HepG2 (cell line): ENCODE data around the gene KRT14. TPM values are rescaled to one million over a fixed set of nuclear protein-coding genes. Genes with fewer than 3 reads are reported as not detected.

Experiments used
- ATAC-seq: fragments of 200-7000 bp; cut with Tn5 transposase; 3 replicates; pipeline ENCODE4 v1.9.1; 2020; ENCODE audit warnings: mild to moderate bottlenecking, moderate library complexity
- BruUV-seq: library from RNA; stranded (reverse); fragments of 400-500 nt; replicated peaks from 2 replicates; lab custom pipeline; 2021; lab: Mats Ljungman, UMichigan
- CTCF ChIA-PET: fragments of 300-600 bp; formaldehyde crosslinking; extraction: SDS; loops from one replicate; lab custom pipeline; 2021; ENCODE audit warnings: low total read pairs, inconsistent platforms, low intra/inter-chr PET ratio; lab: Yijun Ruan, JAX
- POLR2A ChIA-PET: fragments of 350-600 bp; sonication (Branson Sonifier 250); formaldehyde crosslinking; loops from one replicate; lab custom pipeline; 2020; ENCODE audit warnings: antibody characterized with exemption, inconsistent platforms; lab: Yijun Ruan, JAX
- DNase-seq: peaks from one replicate; pipeline ENCODE4 v3.0.0-alpha.2; 2015; ENCODE audit warnings: low spot score
- FAIRE-seq: peaks from 3 replicates; lab custom pipeline; 2011; peaks lifted over from hg19 to GRCh38; lab: Jason Lieb, UNC
- H2AFZ ChIP-seq: one replicate; pipeline ENCODE4 v1.6.1; 2011; ENCODE audit warnings: low read length, inconsistent platforms
- H3K27ac ChIP-seq: fragments of 300-600 bp; 3 replicates; pipeline ENCODE4 v1.8.0; 2011; ENCODE audit warnings: mixed run types, mild to moderate bottlenecking, mixed read lengths, low read length, inconsistent platforms; ENCODE audit not compliant: insufficient read depth; ENCODE audit errors: extremely low read length
- H3K27me3 ChIP-seq, 2 experiments: fragments of 200-600 bp in 1 of 2; 2 replicates in 1 of 2; 3 replicates in 1 of 2; pipeline versions ENCODE4 v1.6.0 to v1.8.0; 2011; ENCODE audit warnings: low read length in 2 of 2, mild to moderate bottlenecking in 2 of 2, moderate library complexity in 2 of 2, inconsistent platforms in 1 of 2; ENCODE audit not compliant: insufficient read depth in 2 of 2, control insufficient read depth in 1 of 2
- H3K36me3 ChIP-seq, 2 experiments: fragments of 200-600 bp in 1 of 2; replicated peaks in 1 of 2; 2 replicates in 1 of 2; 3 replicates in 1 of 2; pipeline versions ENCODE4 v1.5.1 to v1.8.0; 2011; ENCODE audit warnings: low read length in 2 of 2, inconsistent platforms in 1 of 2; ENCODE audit not compliant: insufficient read depth in 2 of 2, control insufficient read depth in 1 of 2
- H3K4me1 ChIP-seq: 2 replicates; pipeline ENCODE4 v1.5.1; 2012; ENCODE audit warnings: low read length, inconsistent platforms; ENCODE audit not compliant: insufficient read depth
- H3K4me2 ChIP-seq: 2 replicates; pipeline ENCODE4 v1.6.0; 2011; ENCODE audit warnings: low read depth, low read length, inconsistent platforms
- H3K4me3 ChIP-seq, 3 experiments: fragments of 200-600 bp in 1 of 3; sonication (generic), shearing (Covaris generic) in 1 of 3; replicated peaks in 1 of 3; 2 replicates each; pipeline ENCODE4 v1.5.1; 2011 to 2016; ENCODE audit warnings: low read length in 3 of 3, inconsistent platforms in 2 of 3, low read depth in 2 of 3, mild to moderate bottlenecking in 2 of 3, control low read depth in 1 of 3, mixed read lengths in 1 of 3; ENCODE audit not compliant: insufficient read depth in 1 of 3
- H3K79me2 ChIP-seq: one replicate; pipeline ENCODE4 v1.6.1; 2011; ENCODE audit warnings: low read length, inconsistent platforms; ENCODE audit not compliant: insufficient read depth
- H3K9ac ChIP-seq: 2 replicates; pipeline ENCODE4 v1.6.0; 2011; ENCODE audit warnings: mild to moderate bottlenecking, low read depth, low read length, inconsistent platforms; ENCODE audit not compliant: insufficient read depth
- H3K9me3 ChIP-seq: 2 replicates; pipeline ENCODE4 v1.5.1; 2012; ENCODE audit warnings: mild to moderate bottlenecking, low read length
- H4K20me1 ChIP-seq: 2 replicates; pipeline ENCODE4 v1.6.0; 2011; ENCODE audit warnings: inconsistent platforms, mild to moderate bottlenecking, low read length, moderate library complexity; ENCODE audit not compliant: insufficient read depth
- FUBP1 ChIP-seq: sonication (generic); formaldehyde crosslinking; IDR thresholded peaks from 2 replicates; pipeline ENCODE4 v1.5.1; 2020; ENCODE audit warnings: missing genetic modification reagents, mild to moderate bottlenecking, borderline replicate concordance
- KLF9 ChIP-seq: IDR thresholded peaks from 2 replicates; pipeline ENCODE4 v1.6.1; 2016; ENCODE audit warnings: low read depth
- NR2F6 ChIP-seq, 2 experiments: IDR thresholded peaks; 2 replicates each; pipeline ENCODE4 v1.6.1; 2016; ENCODE audit warnings: antibody characterized with exemption in 1 of 2, mild to moderate bottlenecking in 1 of 2
- SMAD3 ChIP-seq: sonication (generic); formaldehyde crosslinking; IDR thresholded peaks from 2 replicates; pipeline ENCODE4 v1.4.0; 2020; ENCODE audit warnings: missing genetic modification reagents
- U2AF2 ChIP-seq: fragments of 200-400 bp; formaldehyde crosslinking; IDR thresholded peaks from 2 replicates; pipeline ENCODE4 v1.6.1; 2017; ENCODE audit warnings: low read depth, mild to moderate bottlenecking, low read length
- ZKSCAN1 ChIP-seq: fragments of 150-350 bp; IDR thresholded peaks from 2 replicates; pipeline ENCODE4 v1.6.1; 2014; ENCODE audit warnings: low read length
- WGBS: methylation state at CpG from one replicate; pipeline ENCODE4 v1.1.6; 2017; ENCODE audit warnings: low lambda C conversion rate; 5-methylcytosine and 5-hydroxymethylcytosine counted together
- in situ Hi-C: cut with HindIII; loops from 2 replicates; pipeline ENCODE4 v1.10.0; 2017; ENCODE audit warnings: low pct_unique_long_range_greater_than_20kb; ENCODE audit not compliant: extremely low pct_ligation_motif_present
- intact Hi-C: fragments of 100-400 bp; cut with micrococcal nuclease; formaldehyde crosslinking; loops from one replicate; pipeline ENCODE4 v1.10.0; 2022; ENCODE audit not compliant: unreplicated experiment
- polyA plus RNA-seq, 8 experiments: library from polyadenylated mRNA; depleted of rRNA in 3 of 8; stranded (reverse) in 7 of 8; unstranded in 1 of 8; fragments of >200 nt; fragmentation: Illumina TruSeq in 4 of 8; extraction: Trizol in 4 of 8; gene quantifications; 2 replicates each; pipeline versions ENCODE4 v1.2.1 to v1.2.3, GENCODE V29; 2011 to 2016; ENCODE audit warnings: low read depth in 4 of 8, missing spikeins in 1 of 8, mixed read lengths in 1 of 8; ENCODE audit not compliant: insufficient read depth in 1 of 8
- total RNA-seq, 5 experiments: library from RNA; depleted of rRNA; stranded (reverse); fragments of >200 nt; fragmentation: Illumina TruSeq; extraction: Trizol; gene quantifications; 2 replicates each; pipeline ENCODE4 v1.2.3, GENCODE V29; 2016; ENCODE audit warnings: low read depth in 1 of 5
- TF ChIP-seq, protein P1 (sequence below): sonication (generic); formaldehyde crosslinking; IDR thresholded peaks from 2 replicates; pipeline ENCODE4 v1.5.0; 2020; ENCODE audit warnings: mild to moderate bottlenecking, missing genetic modification reagents, borderline replicate concordance

Gene KRT14
- total and polyA plus RNA-seq, 2 of the 13 experiments (the other 11 are each of a cell fraction or from before 2014, with no cell fraction given), result 0.09 TPM; not detected in 1

- TF ChIP-seq FUBP1, result no peak
- no peak for TF ChIP-seq U2AF2
- TF ChIP-seq NR2F6 (IDR thresholded peaks at IDR 0.05), result no peak
- no peak for TF ChIP-seq NR2F6 (CRISPR knock-in tag; IDR thresholded peaks at IDR 0.05)
- TF ChIP-seq, all 625 proteins: peak for 0
Observed at GRCh38 chr17:41551365-41551764, 35.3 kb downstream of the KRT14 start (continued).

DNA sequence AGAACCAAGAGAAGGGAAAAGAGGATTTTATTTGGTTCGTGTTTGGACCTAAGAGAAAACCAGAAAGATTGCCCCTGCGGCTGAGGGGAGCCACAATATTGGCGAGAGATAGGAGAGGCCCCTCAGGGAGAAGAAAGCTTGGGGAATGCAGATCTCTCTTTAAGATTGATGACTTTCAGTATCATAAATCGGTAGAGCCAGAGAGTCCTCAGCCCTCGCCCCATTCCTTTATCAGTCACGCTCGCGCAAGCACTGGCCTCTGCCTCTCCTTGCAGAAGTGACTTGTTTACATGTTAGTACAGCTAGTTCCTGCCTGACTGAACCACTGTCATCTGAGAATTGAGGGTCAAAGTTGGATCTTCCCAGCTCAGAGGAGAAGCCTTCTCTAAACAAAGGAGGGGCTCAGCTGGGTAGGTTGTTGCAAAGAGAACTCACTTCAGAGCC lies 37.1 kb downstream of the KRT14 start:
- Histone ChIP-seq H3K4me2 (peak overlapping the region; percentile 93), H3K27me3 (peaks cover 4 to 28% of the 10 kb centered on the region in 2 experiments; a peak in 4 of 5 replicates), H3K4me1 (peaks cover 42% of the 10 kb centered on the region), H3K9me3 (no peaks in the 10 kb centered on the region), H4K20me1 (no peaks in the 10 kb centered on the region), H2AFZ (peak overlapping the region; percentile 0), H3K79me2 (no peaks in the 10 kb centered on the region), H3K36me3 (no peaks in the 10 kb centered on the region), H3K27ac (no peak overlapping the region), H3K4me3 (peak overlapping the region in 1 of 3 experiments; percentile 67; a peak in 1 of 6 replicates), H3K9ac (no peak overlapping the region)
- DNase-seq, result no peak
- in situ Hi-C loops (loop anchor here (5.0 kb wide), 2 partner anchors 62 to 113 kb away; partner anchors contain the start of gene KRT36), intact Hi-C loops (loop anchor here (1.0 kb wide), 2 partner anchors 99 to 113 kb away; no protein-coding TSS in a partner anchor)
- no TSS peak for BruUV-seq
- 27% methylated on average over 8 of the region's 8 CpGs for WGBS
- CTCF ChIA-PET, result interaction anchor here (0.7 to 6.3 kb wide), 13 partner anchors 15 to 746 kb away, joined by 3 to 84 read pairs (median 11); partner anchors contain the start of gene KRT19
- POLR2A ChIA-PET, result interaction anchor here (0.7 to 3.3 kb wide), 7 partner anchors 10 to 139 kb away, joined by 3 to 26 read pairs (median 4); partner anchors contain the start of genes EIF1 and KRT19
- no peak for FAIRE-seq
- peak; percentile 14; the same call in 2 of the 3 replicates for ATAC-seq
- TF ChIP-seq KLF9 (CRISPR knock-in tag), result no peak
- TF ChIP-seq, protein P1, sequence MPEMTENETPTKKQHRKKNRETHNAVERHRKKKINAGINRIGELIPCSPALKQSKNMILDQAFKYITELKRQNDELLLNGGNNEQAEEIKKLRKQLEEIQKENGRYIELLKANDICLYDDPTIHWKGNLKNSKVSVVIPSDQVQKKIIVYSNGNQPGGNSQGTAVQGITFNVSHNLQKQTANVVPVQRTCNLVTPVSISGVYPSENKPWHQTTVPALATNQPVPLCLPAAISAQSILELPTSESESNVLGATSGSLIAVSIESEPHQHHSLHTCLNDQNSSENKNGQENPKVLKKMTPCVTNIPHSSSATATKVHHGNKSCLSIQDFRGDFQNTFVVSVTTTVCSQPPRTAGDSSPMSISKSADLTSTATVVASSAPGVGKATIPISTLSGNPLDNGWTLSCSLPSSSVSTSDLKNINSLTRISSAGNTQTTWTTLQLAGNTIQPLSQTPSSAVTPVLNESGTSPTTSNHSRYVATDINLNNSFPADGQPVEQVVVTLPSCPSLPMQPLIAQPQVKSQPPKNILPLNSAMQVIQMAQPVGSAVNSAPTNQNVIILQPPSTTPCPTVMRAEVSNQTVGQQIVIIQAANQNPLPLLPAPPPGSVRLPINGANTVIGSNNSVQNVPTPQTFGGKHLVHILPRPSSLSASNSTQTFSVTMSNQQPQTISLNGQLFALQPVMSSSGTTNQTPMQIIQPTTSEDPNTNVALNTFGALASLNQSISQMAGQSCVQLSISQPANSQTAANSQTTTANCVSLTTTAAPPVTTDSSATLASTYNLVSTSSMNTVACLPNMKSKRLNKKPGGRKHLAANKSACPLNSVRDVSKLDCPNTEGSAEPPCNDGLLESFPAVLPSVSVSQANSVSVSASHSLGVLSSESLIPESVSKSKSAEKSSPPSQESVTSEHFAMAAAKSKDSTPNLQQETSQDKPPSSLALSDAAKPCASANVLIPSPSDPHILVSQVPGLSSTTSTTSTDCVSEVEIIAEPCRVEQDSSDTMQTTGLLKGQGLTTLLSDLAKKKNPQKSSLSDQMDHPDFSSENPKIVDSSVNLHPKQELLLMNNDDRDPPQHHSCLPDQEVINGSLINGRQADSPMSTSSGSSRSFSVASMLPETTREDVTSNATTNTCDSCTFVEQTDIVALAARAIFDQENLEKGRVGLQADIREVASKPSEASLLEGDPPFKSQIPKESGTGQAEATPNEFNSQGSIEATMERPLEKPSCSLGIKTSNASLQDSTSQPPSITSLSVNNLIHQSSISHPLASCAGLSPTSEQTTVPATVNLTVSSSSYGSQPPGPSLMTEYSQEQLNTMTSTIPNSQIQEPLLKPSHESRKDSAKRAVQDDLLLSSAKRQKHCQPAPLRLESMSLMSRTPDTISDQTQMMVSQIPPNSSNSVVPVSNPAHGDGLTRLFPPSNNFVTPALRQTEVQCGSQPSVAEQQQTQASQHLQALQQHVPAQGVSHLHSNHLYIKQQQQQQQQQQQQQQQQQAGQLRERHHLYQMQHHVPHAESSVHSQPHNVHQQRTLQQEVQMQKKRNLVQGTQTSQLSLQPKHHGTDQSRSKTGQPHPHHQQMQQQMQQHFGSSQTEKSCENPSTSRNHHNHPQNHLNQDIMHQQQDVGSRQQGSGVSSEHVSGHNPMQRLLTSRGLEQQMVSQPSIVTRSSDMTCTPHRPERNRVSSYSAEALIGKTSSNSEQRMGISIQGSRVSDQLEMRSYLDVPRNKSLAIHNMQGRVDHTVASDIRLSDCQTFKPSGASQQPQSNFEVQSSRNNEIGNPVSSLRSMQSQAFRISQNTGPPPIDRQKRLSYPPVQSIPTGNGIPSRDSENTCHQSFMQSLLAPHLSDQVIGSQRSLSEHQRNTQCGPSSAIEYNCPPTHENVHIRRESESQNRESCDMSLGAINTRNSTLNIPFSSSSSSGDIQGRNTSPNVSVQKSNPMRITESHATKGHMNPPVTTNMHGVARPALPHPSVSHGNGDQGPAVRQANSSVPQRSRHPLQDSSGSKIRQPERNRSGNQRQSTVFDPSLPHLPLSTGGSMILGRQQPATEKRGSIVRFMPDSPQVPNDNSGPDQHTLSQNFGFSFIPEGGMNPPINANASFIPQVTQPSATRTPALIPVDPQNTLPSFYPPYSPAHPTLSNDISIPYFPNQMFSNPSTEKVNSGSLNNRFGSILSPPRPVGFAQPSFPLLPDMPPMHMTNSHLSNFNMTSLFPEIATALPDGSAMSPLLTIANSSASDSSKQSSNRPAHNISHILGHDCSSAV (CRISPR knock-in tag), result no peak
- TF ChIP-seq SMAD3 (CRISPR knock-in tag), result 0 out of 2 replicates have a peak, but pooled peaks have one; percentile 7
- no peak for TF ChIP-seq ZKSCAN1
